Uterus (tissue), 4 donors: ENCODE data around the gene SCN3A. TPM values are rescaled to one million over a fixed set of nuclear protein-coding genes. Genes with fewer than 3 reads are reported as not detected.

Experiments
- DNase-seq, 2 donors: peaks; one replicate each; pipeline ENCODE4 v3.0.0-alpha.2; 2019 to 2020
- H3K27ac ChIP-seq, 2 donors: fragments of 200-600 bp; sonication (generic); 1 replicate in 1 of 2; 2 replicates in 1 of 2; pipeline ENCODE4 v1.5.1; 2016 to 2018
- H3K27me3 ChIP-seq, 2 donors: fragments of 200-600 bp; sonication (generic); one replicate each; pipeline ENCODE4 v1.5.1; 2018 to 2019; ENCODE audit warnings: control low read depth in 1 of 2
- H3K36me3 ChIP-seq, 2 donors: fragments of 200-600 bp; sonication (generic); one replicate each; pipeline ENCODE4 v1.5.1; 2019; ENCODE audit warnings: control low read depth in 1 of 2
- H3K4me1 ChIP-seq, 2 donors: fragments of 200-600 bp; sonication (generic); one replicate each; pipeline ENCODE4 v1.5.1; 2018 to 2019; ENCODE audit warnings: control low read depth in 1 of 2
- H3K4me3 ChIP-seq, 2 donors: fragments of 200-600 bp; sonication (generic); 1 replicate in 1 of 2; 2 replicates in 1 of 2; pipeline ENCODE4 v1.5.1; 2018 to 2019; ENCODE audit warnings: mild to moderate bottlenecking in 1 of 2
- H3K9me3 ChIP-seq, 2 donors: fragments of 200-600 bp; sonication (generic); one replicate each; pipeline ENCODE4 v1.5.1; 2019; ENCODE audit warnings: control low read depth in 1 of 2
- CTCF ChIP-seq, 4 experiments: fragments of 200-600 bp in 2 of 4; fragments of 450-650 bp in 2 of 4; sonication (generic) in 2 of 4; IDR thresholded peaks; one replicate each; pipeline ENCODE4 v1.5.1; 2016 to 2019; ENCODE audit warnings: antibody characterized with exemption in 4 of 4, mild to moderate bottlenecking in 2 of 4, moderate library complexity in 1 of 4
- POLR2A ChIP-seq, 2 donors: fragments of 450-650 bp; IDR thresholded peaks; one replicate each; pipeline ENCODE4 v1.6.1; 2016; ENCODE audit warnings: antibody characterized with exemption in 2 of 2, mild to moderate bottlenecking in 1 of 2, moderate library complexity in 1 of 2
- intact Hi-C: fragments of 100-400 bp; cut with DNase I; formaldehyde crosslinking; loops from one replicate; pipeline ENCODE4 v1.15.1; 2023; ENCODE audit warnings: low total_unique reads
- total RNA-seq, 4 donors: library from RNA; depleted of rRNA in 3 of 4; stranded (reverse); fragments of >200 nt in 3 of 4; gene quantifications; one replicate each; pipeline versions ENCODE4 v1.1.0 to v1.2.4, GENCODE V29; 2014 to 2023
- donor health status: DM: yes; HTN: yes; CAD: no.

Gene SCN3A
- total RNA-seq, 4 donors from 2014 or later, result 2.4 to 18.4 (median 5.2) TPM

- Histone ChIP-seq H3K27ac (no peak overlapping the region), H3K36me3 (no peaks in the 10 kb centered on the region), H3K4me1 (no peaks in the 10 kb centered on the region), H3K4me3 (no peak overlapping the region), H3K9me3 (no peaks in the 10 kb centered on the region), H3K27me3 (no peaks in the 10 kb centered on the region)
- TF ChIP-seq POLR2A (IDR thresholded peaks at IDR 0.05) (no peak), CTCF (IDR thresholded peaks at IDR 0.05) (no peak)
- intact Hi-C loops, result no loop called here
- DNase-seq, result no peak
Measured at GRCh38 chr2:165155152-165155551, 48.7 kb downstream of the SCN3A start.

GRCh38 chr2:165149439-165149838 is 54.4 kb downstream of the SCN3A start:
- TF ChIP-seq POLR2A (IDR thresholded peaks at IDR 0.05) (no peak), CTCF (IDR thresholded peaks at IDR 0.05) (no peak)
- DNase-seq, result no peak
- Histone ChIP-seq H3K9me3 (no peaks in the 10 kb centered on the region), H3K27ac (no peak overlapping the region), H3K4me3 (no peak overlapping the region), H3K4me1 (no peaks in the 10 kb centered on the region), H3K36me3 (no peaks in the 10 kb centered on the region), H3K27me3 (no peaks in the 10 kb centered on the region)
- intact Hi-C loops, result no loop called here

GRCh38 chr2:165147186-165148045 is 56.4 kb downstream of the SCN3A start:
- Histone ChIP-seq H3K4me3 (no peak overlapping the region), H3K36me3 (no peaks in the 10 kb centered on the region)
- DNase-seq, result no peak

GRCh38 chr2:165144315-165144714 is 59.5 kb downstream of the SCN3A start:
- Histone ChIP-seq H3K4me1 (no peaks in the 10 kb centered on the region), H3K36me3 (no peaks in the 10 kb centered on the region), H3K27ac (no peak overlapping the region), H3K4me3 (no peak overlapping the region), H3K27me3 (no peaks in the 10 kb centered on the region), H3K9me3 (no peaks in the 10 kb centered on the region)
- TF ChIP-seq POLR2A (IDR thresholded peaks at IDR 0.05) (no peak), CTCF (IDR thresholded peaks at IDR 0.05) (no peak)
- intact Hi-C loops, result no loop called here
- DNase-seq, result no peak

More at GRCh38 chr2:165147186-165148045, 56.4 kb downstream of the SCN3A start:
- no peaks in the 10 kb centered on the region for H3K4me1 ChIP-seq
- no peaks in the 10 kb centered on the region for H3K9me3 ChIP-seq
- intact Hi-C loops, result no loop called here
- TF ChIP-seq CTCF (IDR thresholded peaks at IDR 0.05), result no peak
- TF ChIP-seq POLR2A (IDR thresholded peaks at IDR 0.05), result no peak
- no peaks in the 10 kb centered on the region for H3K27me3 ChIP-seq
- H3K27ac ChIP-seq, result no peak overlapping the region

- Histone ChIP-seq H3K27ac (no peak overlapping the region), H3K27me3 (no peaks in the 10 kb centered on the region), H3K4me1 (no peaks in the 10 kb centered on the region), H3K36me3 (no peaks in the 10 kb centered on the region), H3K9me3 (no peaks in the 10 kb centered on the region), H3K4me3 (no peak overlapping the region)
- TF ChIP-seq CTCF (IDR thresholded peaks at IDR 0.05), result no peak
- TF ChIP-seq POLR2A (IDR thresholded peaks at IDR 0.05), result no peak
- no peak for DNase-seq
- intact Hi-C loops, result no loop called here
Measured at GRCh38 chr2:165141601-165142354, 62.1 kb downstream of the SCN3A start.
